ENCODE measurements around the gene ATPAF2.
A peak's percentile ranks its signal among the peaks of the same experiment; 100 is the strongest.

The ATPAF2 gene

GRCh38 chr17:18040261-18040858, 1.4 kb upstream of the ATPAF2 start:
- DNase-seq (ENCODE audit: low read depth in 2 of 2, low spot score in 1 of 2) = no peak

- peak in 1 of 2 donors; percentile 21 for DNase-seq (ENCODE audit: low read depth in 2 of 2, low spot score in 1 of 2)
Observed at GRCh38 chr17:18039535-18040260, 730 bp upstream of the ATPAF2 start.

DNA sequence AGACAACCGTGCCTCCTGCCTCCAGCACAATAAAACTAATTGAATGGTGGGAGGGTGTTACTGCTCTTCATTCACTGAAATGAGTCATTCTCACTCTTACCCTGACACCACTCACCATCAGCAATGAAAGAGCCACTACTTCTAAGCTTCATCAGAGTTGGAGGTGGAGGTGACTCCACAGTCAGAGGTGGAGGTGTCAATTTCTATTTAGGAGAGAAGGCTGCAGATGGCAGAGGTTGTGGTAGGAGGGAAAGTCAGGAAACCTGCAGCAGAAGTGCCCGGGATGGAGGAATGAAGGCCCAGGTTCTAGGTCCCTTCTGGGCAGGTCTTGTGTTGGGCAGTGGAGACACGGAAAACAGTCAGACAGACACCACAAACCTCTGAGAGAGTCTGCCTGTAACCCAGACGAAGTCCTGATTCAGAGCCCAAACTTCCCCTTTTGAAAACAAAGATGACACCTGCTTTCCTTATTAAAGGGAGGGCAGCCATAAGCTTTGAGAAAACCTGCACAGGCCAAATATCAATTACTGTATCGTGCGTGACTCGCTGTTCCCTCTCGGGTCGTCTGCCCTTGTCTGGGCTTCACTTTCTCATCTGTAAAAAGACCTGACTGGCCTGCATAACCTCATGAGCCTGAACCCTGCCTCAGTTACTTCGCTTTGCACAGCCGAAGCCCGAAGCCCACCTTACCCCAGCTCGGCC, 668 bp downstream of the ATPAF2 start:
- DNase-seq (ENCODE audit: low read depth in 2 of 2, low spot score in 1 of 2) = no peak

- DNase-seq (ENCODE audit: low read depth in 2 of 2, low spot score in 1 of 2) = no peak
Observed at GRCh38 chr17:18037486-18037885, 1.5 kb downstream of the ATPAF2 start.

- no peak for DNase-seq (ENCODE audit: low read depth in 2 of 2, low spot score in 1 of 2)
Observed at GRCh38 chr17:18035704-18036103, 3.3 kb downstream of the ATPAF2 start.

DNA sequence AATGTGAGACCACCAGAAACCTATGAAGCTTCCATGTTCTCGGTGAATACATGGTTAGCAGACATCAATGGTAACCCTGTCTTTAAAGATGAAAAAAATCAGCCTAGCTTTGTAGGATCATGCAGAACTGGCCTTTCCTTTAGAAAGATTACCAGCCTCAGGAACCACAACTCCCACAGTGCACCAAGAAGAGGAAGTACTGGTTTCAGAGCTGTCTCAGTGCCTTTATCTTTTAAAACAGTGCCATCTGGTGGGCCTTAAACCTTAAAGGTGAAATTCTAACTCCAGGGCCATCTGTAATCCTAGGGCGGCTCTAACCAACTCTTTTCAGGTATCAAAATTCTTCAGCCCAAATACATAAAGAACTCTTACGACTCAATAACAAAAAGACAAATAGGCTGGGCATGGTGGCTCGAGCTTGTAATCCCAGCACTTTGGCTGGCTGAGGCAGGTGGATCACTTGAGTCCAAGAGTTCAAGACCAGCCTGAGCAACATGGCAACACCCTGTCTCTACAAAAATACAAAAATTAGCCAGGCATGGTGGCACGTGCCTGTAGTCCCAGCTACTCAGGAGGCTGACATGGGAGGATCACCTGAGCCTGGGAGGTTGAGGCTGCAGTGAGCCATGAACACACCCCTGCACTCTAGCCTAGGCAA, 5.4 kb downstream of the ATPAF2 start:
- no peak for DNase-seq (ENCODE audit: low read depth in 2 of 2, low spot score in 1 of 2)

- DNase-seq (ENCODE audit: low read depth in 2 of 2, low spot score in 1 of 2) = no peak
Observed at GRCh38 chr17:18031955-18032354, 7.0 kb downstream of the ATPAF2 start.

DNA sequence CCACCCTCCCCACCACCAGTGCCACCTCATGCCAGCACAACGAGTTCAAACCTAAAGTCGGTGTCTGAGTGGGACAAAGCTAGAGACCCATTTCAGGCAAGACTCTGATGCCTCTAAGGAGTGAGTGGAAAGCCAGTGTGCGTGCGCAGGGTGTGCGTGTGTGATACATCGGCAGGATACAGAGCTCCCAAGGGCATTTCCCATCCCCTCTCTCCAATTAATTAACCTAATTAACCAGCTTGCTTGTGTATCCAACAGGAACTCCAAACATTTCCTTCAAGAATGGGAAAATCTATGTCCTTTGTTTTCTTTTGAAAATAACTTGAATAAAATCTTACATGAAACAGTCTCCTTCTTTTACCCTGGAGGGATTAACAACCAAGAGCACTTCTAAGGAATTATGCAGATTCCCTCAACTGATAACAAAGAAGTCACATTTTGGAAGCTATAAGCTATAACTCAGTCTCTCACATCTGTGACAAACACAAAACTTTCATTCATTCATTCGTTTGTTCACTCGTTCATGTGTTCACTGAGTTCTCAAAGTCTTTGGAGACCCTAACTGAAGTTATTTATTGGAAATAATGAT, 9.9 kb downstream of the ATPAF2 start:
- no peak for DNase-seq (ENCODE audit: low read depth in 2 of 2, low spot score in 1 of 2)

DNA sequence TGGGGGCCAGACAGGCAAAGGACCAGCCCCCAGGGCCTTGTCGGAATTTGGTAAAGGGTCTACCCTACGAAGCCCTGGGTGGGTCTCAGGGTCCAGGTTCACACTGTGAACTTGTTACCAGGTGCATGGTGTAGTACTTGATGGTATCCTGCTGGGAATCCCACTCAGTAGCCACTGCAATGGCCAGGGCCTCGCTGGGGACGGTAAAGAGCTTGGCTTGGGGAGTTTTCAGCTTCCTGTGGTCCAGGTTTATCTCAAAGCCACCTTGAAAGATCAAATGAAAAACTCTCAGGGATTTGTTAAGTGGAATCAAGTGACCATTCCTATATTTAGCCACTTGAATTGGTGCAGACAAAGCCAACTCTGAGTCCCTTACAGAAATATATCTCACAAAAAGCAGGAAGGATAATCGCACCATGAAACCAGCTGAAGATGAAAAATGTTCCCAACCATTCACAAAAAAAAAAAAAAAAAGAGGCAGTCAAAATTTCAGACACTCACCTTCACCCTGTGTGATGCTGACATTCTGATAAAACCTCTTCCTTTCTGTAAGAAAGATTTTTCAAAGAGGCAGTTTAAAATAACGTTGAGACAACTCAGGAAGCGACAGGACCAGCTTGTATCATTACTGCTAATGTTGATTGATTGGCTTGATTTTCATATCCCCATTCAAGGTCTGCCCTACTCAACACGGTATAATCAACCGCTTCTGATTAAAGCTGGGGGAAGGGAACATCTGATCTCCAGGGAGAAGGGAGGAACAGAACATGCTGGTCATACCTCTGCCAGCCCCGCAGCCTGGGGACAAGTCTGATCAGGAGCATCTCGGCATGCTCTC, 10.6 kb downstream of the ATPAF2 start:
- DNase-seq (ENCODE audit: low read depth in 2 of 2, low spot score in 1 of 2) = no peak

DNA sequence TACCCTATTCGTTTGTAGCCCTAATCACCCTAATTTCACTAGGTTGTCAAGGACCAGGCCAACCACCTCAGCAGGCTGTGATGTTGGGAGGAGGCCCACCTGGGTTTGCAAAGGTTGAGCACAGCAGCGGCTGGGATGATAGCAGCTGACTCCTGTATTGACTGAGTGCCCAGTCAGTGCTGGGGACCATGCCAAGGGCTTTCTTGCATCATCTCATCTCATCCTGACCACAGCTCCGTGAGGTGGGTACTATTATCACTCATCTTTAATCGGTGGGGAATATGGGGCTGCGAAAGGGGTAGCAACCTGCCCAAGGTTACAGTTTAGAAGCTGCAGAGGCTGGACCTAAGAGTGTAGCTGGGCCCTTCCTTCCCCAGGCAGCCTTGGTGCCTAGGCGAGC, 11.7 kb downstream of the ATPAF2 start:
- no peak for DNase-seq (ENCODE audit: low read depth in 2 of 2, low spot score in 1 of 2)

- no peak for DNase-seq (ENCODE audit: low read depth in 2 of 2, low spot score in 1 of 2)
Observed at GRCh38 chr17:18025945-18026776, 12.8 kb downstream of the ATPAF2 start.

- DNase-seq (ENCODE audit: low read depth in 2 of 2, low spot score in 1 of 2) = no peak
Observed at GRCh38 chr17:18025241-18025944, 13.6 kb downstream of the ATPAF2 start.

GRCh38 chr17:18021372-18021771, 17.6 kb downstream of the ATPAF2 start:
- DNase-seq (ENCODE audit: low read depth in 2 of 2, low spot score in 1 of 2) = no peak

- DNase-seq (ENCODE audit: low read depth in 2 of 2, low spot score in 1 of 2) = no peak
Observed at GRCh38 chr17:18020971-18021370, 18.0 kb downstream of the ATPAF2 start.

DNA sequence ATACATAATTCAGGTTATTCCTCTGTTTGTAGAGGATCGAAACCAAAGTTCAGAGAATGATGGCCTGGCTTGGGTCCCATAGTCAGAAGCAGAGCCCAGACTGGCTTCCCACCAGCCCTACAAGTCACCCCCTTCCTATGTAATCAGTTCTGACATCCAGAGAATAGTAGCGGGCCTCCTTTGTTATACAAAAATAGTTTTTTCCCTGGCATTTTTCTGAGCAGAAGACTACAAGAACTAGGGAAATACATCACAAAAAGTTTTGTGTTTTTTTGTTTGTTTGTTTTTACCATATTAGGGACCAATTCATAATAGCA, 19.2 kb downstream of the ATPAF2 start:
- no peak for DNase-seq (ENCODE audit: low read depth in 2 of 2, low spot score in 1 of 2)

DNA sequence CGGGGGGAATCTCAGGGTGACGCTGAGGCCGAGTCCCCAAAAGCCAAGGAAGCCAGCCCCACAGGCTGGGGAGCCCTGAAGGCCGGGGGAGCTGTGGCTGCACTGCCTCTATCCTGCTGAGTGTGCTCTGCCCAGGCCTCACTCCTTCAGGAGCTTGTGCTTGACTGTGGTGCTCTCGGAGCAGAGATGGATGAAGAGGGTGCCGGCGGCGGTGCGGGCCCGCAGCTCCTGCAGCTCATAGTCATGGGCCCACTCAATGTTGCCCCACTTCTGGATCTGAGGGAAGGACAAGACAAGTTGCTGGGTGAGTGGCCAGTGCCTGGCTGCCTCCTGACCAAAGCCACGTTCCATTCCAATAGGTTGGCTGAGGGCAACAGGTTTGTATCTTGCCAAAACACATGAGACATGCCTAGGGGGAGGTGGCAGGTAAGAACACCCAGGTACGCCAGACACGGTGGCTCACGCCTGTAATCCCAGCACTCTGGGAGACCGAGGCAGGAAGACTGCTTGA, 20.5 kb downstream of the ATPAF2 start:
- DNase-seq (ENCODE audit: low read depth in 2 of 2, low spot score in 1 of 2) = no peak

DNA sequence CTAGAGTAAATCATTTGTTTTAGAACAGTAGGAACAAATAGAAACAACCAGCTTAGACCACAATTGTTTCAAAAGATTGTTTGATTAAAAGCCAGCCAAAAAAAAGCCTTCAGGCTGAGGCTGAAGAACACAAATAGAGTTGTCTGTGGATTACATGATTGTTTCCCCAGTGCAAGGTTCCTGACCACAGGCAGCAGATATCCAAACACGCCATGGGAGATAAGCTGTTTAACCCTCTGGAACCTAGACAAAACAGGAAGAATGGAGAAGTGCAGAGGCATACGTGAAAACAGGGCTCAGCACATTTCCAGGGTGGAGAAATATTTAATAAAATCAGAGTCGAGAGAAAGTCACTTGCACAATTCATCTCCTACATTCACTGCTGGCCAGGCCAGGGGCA, 21.0 kb downstream of the ATPAF2 start:
- no peak for DNase-seq (ENCODE audit: low read depth in 2 of 2, low spot score in 1 of 2)

GRCh38 chr17:18016426-18016825, 22.5 kb downstream of the ATPAF2 start:
- DNase-seq (ENCODE audit: low read depth in 2 of 2, low spot score in 1 of 2) = no peak

DNA sequence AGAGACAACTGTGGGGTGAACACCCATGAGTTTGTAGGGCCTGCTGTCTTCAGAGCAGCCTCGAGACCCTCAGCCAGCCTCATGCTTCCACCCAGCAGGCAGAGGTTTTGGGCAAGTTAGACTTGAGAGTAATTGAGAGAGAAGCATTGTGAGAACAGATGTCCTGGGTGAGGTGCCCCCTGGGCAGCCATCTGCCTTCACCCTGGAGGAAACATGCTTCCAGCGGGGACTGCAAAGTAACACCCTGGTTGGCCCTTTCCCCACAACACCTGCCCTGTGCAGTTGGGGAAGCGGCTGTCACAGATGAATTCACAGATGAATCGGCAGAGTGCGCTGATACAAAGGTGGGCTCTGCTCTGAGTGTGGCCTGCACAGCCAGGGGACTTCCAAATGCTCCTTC, 23.4 kb downstream of the ATPAF2 start:
- no peak for DNase-seq (ENCODE audit: low read depth in 2 of 2, low spot score in 1 of 2)

Measured in stimulated activated CD8-positive, alpha-beta memory T cell treated with anti-CD3 and anti-CD28 coated beads, Interleukin-4, amount 100 ng/mL, for 1 hour (primary cell).